Body of pancreas (tissue), 4 donors: ENCODE data around the gene HMCN2. TPM values are rescaled to one million over a fixed set of nuclear protein-coding genes. Genes with fewer than 3 reads are reported as not detected.

Experiments used
- ATAC-seq: fragments of 150-250 bp; one replicate; pipeline ENCODE4 v1.9.1; 2016
- DNase-seq, 4 donors: peaks; one replicate each; pipeline ENCODE4 v3.0.0-alpha.2; 2019
- H3K27ac ChIP-seq, 4 donors: fragments of 200-600 bp; sonication (generic); 1 replicate in 3 of 4; 2 replicates in 1 of 4; pipeline versions ENCODE4 v1.5.1 to v1.6.1; 2016 to 2019; ENCODE audit warnings: mild to moderate bottlenecking in 1 of 4, mixed read lengths in 1 of 4, moderate library complexity in 1 of 4
- H3K27me3 ChIP-seq, 2 donors: fragments of 200-600 bp; sonication (generic); one replicate each; pipeline ENCODE4 v1.6.0; 2016; ENCODE audit warnings: mild to moderate bottlenecking in 1 of 2
- H3K36me3 ChIP-seq, 2 donors: fragments of 200-600 bp; sonication (generic); replicated peaks in 1 of 2; 2 replicates each; pipeline ENCODE4 v1.5.1; 2016; ENCODE audit warnings: low read depth in 2 of 2; ENCODE audit not compliant: insufficient read depth in 1 of 2
- H3K4me1 ChIP-seq: fragments of 200-600 bp; sonication (generic); one replicate; pipeline ENCODE4 v1.6.0; 2016
- H3K4me3 ChIP-seq, 2 donors: fragments of 200-600 bp; sonication (generic); 1 replicate in 1 of 2; 2 replicates in 1 of 2; pipeline ENCODE4 v1.5.1; 2016 to 2019
- H3K9me3 ChIP-seq, 3 donors: fragments of 200-600 bp; sonication (generic); 1 replicate in 2 of 3; 2 replicates in 1 of 3; pipeline ENCODE4 v1.5.1; 2016
- CTCF ChIP-seq, 7 experiments: fragments of 450-650 bp in 4 of 7; fragments of 200-600 bp in 3 of 7; sonication (generic) in 3 of 7; IDR thresholded peaks; one replicate each; pipeline ENCODE4 v1.5.1; 2016 to 2019; ENCODE audit warnings: antibody characterized with exemption in 7 of 7
- POLR2A ChIP-seq, 3 donors: fragments of 450-650 bp; IDR thresholded peaks; one replicate each; pipeline ENCODE4 v1.6.1; 2016; ENCODE audit warnings: antibody characterized with exemption in 3 of 3, mild to moderate bottlenecking in 2 of 3
- WGBS, 2 donors: methylation state at CpG; one replicate each; pipeline ENCODE4 v1.1.5; 2017; 5-methylcytosine and 5-hydroxymethylcytosine counted together
- intact Hi-C: fragments of 100-400 bp; cut with DNase I; formaldehyde crosslinking; loops from one replicate; pipeline ENCODE4 v1.15.1; 2023
- total RNA-seq, 2 donors: library from RNA; depleted of rRNA; stranded (reverse); fragments of >200 nt; gene quantifications; one replicate each; pipeline ENCODE4 v1.1.0, GENCODE V29; 2016

The HMCN2 gene
- total RNA-seq, 2 donors from 2014 or later, result 0.78 to 3.6 TPM

GRCh38 chr9:130315446-130316226 lies 50.1 kb downstream of the HMCN2 start:
- TF ChIP-seq POLR2A (IDR thresholded peaks at IDR 0.05) (no peak), CTCF (IDR thresholded peaks at IDR 0.05) (no peak)

GRCh38 chr9:130316430-130316829 lies 50.9 kb downstream of the HMCN2 start:
- intact Hi-C loops, result no loop called here
- 48 to 51% methylated on average over 6 to 8 of the region's 8 CpGs for WGBS, 2 donors
- H3K27ac ChIP-seq, result no peak overlapping the region

More at GRCh38 chr9:130315446-130316226, 50.1 kb downstream of the HMCN2 start:
- intact Hi-C loops, result no loop called here
- DNase-seq, result no peak
- no peaks in the 10 kb centered on the region for H3K36me3 ChIP-seq
- no peak overlapping the region for H3K4me3 ChIP-seq
- 63 to 70% methylated on average over 3 to 13 of the region's 13 CpGs for WGBS, 2 donors
- H3K27me3 ChIP-seq, result no peaks in the 10 kb centered on the region
- H3K9me3 ChIP-seq, result no peaks in the 10 kb centered on the region
- no peak overlapping the region for H3K27ac ChIP-seq
- ATAC-seq, result no peak
- H3K4me1 ChIP-seq, result no peaks in the 10 kb centered on the region

GRCh38 chr9:130319300-130319699 lies 53.7 kb downstream of the HMCN2 start:
- no peak for DNase-seq
- no peak overlapping the region for H3K27ac ChIP-seq
- no peak for ATAC-seq
- H3K27me3 ChIP-seq, result peaks cover 0 to 11% of the 10 kb centered on the region in 2 donors
- H3K4me3 ChIP-seq, result no peak overlapping the region
- H3K9me3 ChIP-seq, result no peaks in the 10 kb centered on the region
- no peaks in the 10 kb centered on the region for H3K4me1 ChIP-seq
- no peaks in the 10 kb centered on the region for H3K36me3 ChIP-seq
- TF ChIP-seq CTCF (IDR thresholded peaks at IDR 0.05) (no peak), POLR2A (IDR thresholded peaks at IDR 0.05) (no peak)
- 89 to 95% methylated on average over 13 to 18 of the region's 19 CpGs for WGBS, 2 donors
- intact Hi-C loops, result no loop called here

More at GRCh38 chr9:130316430-130316829, 50.9 kb downstream of the HMCN2 start:
- ATAC-seq, result no peak
- Histone ChIP-seq H3K36me3 (no peaks in the 10 kb centered on the region), H3K9me3 (no peaks in the 10 kb centered on the region), H3K4me1 (no peaks in the 10 kb centered on the region), H3K4me3 (no peak overlapping the region), H3K27me3 (peaks cover 0 to 6% of the 10 kb centered on the region in 2 donors)
- DNase-seq, result no peak
- no peak for TF ChIP-seq CTCF (IDR thresholded peaks at IDR 0.05)
- no peak for TF ChIP-seq POLR2A (IDR thresholded peaks at IDR 0.05)

- WGBS, 2 donors, result 75 to 86% methylated on average over 5 to 17 of the region's 17 CpGs
- no peaks in the 10 kb centered on the region for H3K9me3 ChIP-seq
- ATAC-seq (no peak), DNase-seq (no peak)
- no peak overlapping the region for H3K27ac ChIP-seq
- peaks cover 0 to 11% of the 10 kb centered on the region in 2 donors for H3K27me3 ChIP-seq
- no peak for TF ChIP-seq CTCF (IDR thresholded peaks at IDR 0.05)
- TF ChIP-seq POLR2A (IDR thresholded peaks at IDR 0.05), result no peak
- no peak overlapping the region for H3K4me3 ChIP-seq
- H3K4me1 ChIP-seq, result no peaks in the 10 kb centered on the region
- intact Hi-C loops, result no loop called here
- no peaks in the 10 kb centered on the region for H3K36me3 ChIP-seq
Observed at GRCh38 chr9:130319944-130320712, 54.6 kb downstream of the HMCN2 start.
